Measurements from ENCODE around the gene ANKRD18A.

GRCh38 chr9:38642951-38643814 is 22.8 kb upstream of the ANKRD18A start:
- TF ChIP-seq EZH2 (IDR thresholded peaks at IDR 0.05; ENCODE audit: insufficient read depth, poor library complexity, severe bottlenecking) (no peak), EZH2phosphoT487 (IDR thresholded peaks at IDR 0.05; ENCODE audit: insufficient read depth, low read depth) (no peak)
